SK-N-MC (cell line): ENCODE results near the gene DIDO1.

ENCODE experiments used
- EZH2 ChIP-seq: fragments of 200-600 bp; sonication (generic); IDR thresholded peaks from one replicate; pipeline ENCODE4 v1.6.1; 2017; ENCODE audit warnings: antibody characterized with exemption
- POLR2AphosphoS5 ChIP-seq: IDR thresholded peaks from 2 replicates; pipeline ENCODE4 v1.6.1; 2012; ENCODE audit warnings: mild to moderate bottlenecking, low read depth, low read length, borderline replicate concordance

GRCh38 chr20:62860391-62860923, 65.8 kb downstream of the DIDO1 start:
- TF ChIP-seq POLR2AphosphoS5: no peak
- TF ChIP-seq EZH2: no peak
